Endothelial cell of umbilical vein (primary cell): ENCODE results near the gene GMCL2. TPM values are rescaled to one million over a fixed set of nuclear protein-coding genes. Genes with fewer than 3 reads are reported as not detected.

ENCODE experiments used
- BruUV-seq: library from RNA; stranded (reverse); fragments of 400-500 nt; replicated peaks from 2 replicates; lab custom pipeline; 2021; lab: Mats Ljungman, UMichigan
- CTCF ChIA-PET: fragments of 300-600, 350-600 bp; sonication (Branson Sonifier 250); formaldehyde crosslinking; loops from one replicate; lab custom pipeline; 2021; ENCODE audit warnings: antibody characterized with exemption, inconsistent platforms; lab: Charles Lee
- POLR2A ChIA-PET: fragments of 300-600, 350-600 bp; sonication (Branson Sonifier 250); formaldehyde crosslinking; loops from one replicate; lab custom pipeline; 2021; ENCODE audit warnings: antibody characterized with exemption, inconsistent platforms; lab: Charles Lee
- DNase-seq: peaks from one replicate; pipeline ENCODE4 v3.0.0-alpha.2; 2011; ENCODE audit warnings: low read depth, low spot score
- FAIRE-seq: peaks from 2 replicates; lab custom pipeline; 2011; peaks lifted over from hg19 to GRCh38; lab: Jason Lieb, UNC
- H2AFZ ChIP-seq: 2 replicates; pipeline ENCODE4 v1.6.0; 2012; ENCODE audit warnings: low read depth, low read length, control low read depth, inconsistent platforms
- H3K27ac ChIP-seq: 2 replicates; pipeline ENCODE4 v1.5.1; 2011; ENCODE audit warnings: low read depth, mild to moderate bottlenecking, control low read depth, low read length, moderate library complexity; ENCODE audit not compliant: insufficient read depth
- H3K27me3 ChIP-seq, 2 experiments: 2 replicates each; pipeline versions ENCODE4 v1.6.0 to v1.6.1; 2011; ENCODE audit warnings: low read length in 2 of 2, mixed read lengths in 1 of 2; ENCODE audit not compliant: control insufficient read depth in 2 of 2, insufficient read depth in 2 of 2
- H3K36me3 ChIP-seq, 2 experiments: 2 replicates in 1 of 2; 3 replicates in 1 of 2; pipeline ENCODE4 v1.5.1; 2011; ENCODE audit warnings: low read length in 2 of 2, mild to moderate bottlenecking in 1 of 2, moderate library complexity in 1 of 2; ENCODE audit not compliant: control insufficient read depth in 2 of 2, insufficient read depth in 2 of 2; ENCODE audit errors: extremely low read depth in 1 of 2
- H3K4me1 ChIP-seq: 3 replicates; pipeline ENCODE4 v1.5.1; 2011; ENCODE audit warnings: mild to moderate bottlenecking, low read length; ENCODE audit not compliant: control insufficient read depth, insufficient read depth; ENCODE audit errors: extremely low read depth
- H3K4me2 ChIP-seq: 2 replicates; pipeline ENCODE4 v1.6.1; 2011; ENCODE audit warnings: low read length, control low read depth, mixed read lengths; ENCODE audit not compliant: insufficient read depth
- H3K4me3 ChIP-seq, 3 experiments: fragments of 200-600 bp in 1 of 3; sonication (generic), shearing (Covaris generic) in 1 of 3; replicated peaks in 1 of 3; 2 replicates each; pipeline ENCODE4 v1.5.1; 2011 to 2016; ENCODE audit warnings: control low read depth in 3 of 3, low read length in 3 of 3, mild to moderate bottlenecking in 2 of 3, inconsistent platforms in 1 of 3, low read depth in 1 of 3, moderate library complexity in 1 of 3; ENCODE audit not compliant: insufficient read depth in 1 of 3
- H3K79me2 ChIP-seq: 2 replicates; pipeline ENCODE4 v1.6.0; 2012; ENCODE audit warnings: low read length, inconsistent platforms; ENCODE audit not compliant: control insufficient read depth, insufficient read depth
- H3K9ac ChIP-seq: replicated peaks from 2 replicates; pipeline ENCODE3; 2011; ENCODE audit warnings: low read length, control low read depth; ENCODE audit not compliant: insufficient read depth; ENCODE audit errors: extremely low read depth
- H3K9me1 ChIP-seq: replicated peaks from 3 replicates; pipeline ENCODE4 v1.6.0; 2011; ENCODE audit warnings: mild to moderate bottlenecking, low read length; ENCODE audit not compliant: control insufficient read depth, insufficient read depth; ENCODE audit errors: extremely low read depth
- H3K9me3 ChIP-seq: replicated peaks from 2 replicates; pipeline ENCODE4 v1.5.1; 2012; ENCODE audit warnings: low read length, inconsistent platforms; ENCODE audit not compliant: control insufficient read depth, insufficient read depth
- H4K20me1 ChIP-seq: replicated peaks from 2 replicates; pipeline ENCODE3; 2011; ENCODE audit warnings: mild to moderate bottlenecking, low read length; ENCODE audit not compliant: control insufficient read depth, insufficient read depth; ENCODE audit errors: extremely low read depth
- CTCF ChIP-seq, 2 donors: IDR thresholded peaks; 1 replicate in 1 of 2; 2 replicates in 1 of 2; pipeline ENCODE4 v1.5.1; 2011; ENCODE audit warnings: low read length in 2 of 2, mild to moderate bottlenecking in 2 of 2, moderate library complexity in 2 of 2, control low read depth in 1 of 2, inconsistent platforms in 1 of 2, low read depth in 1 of 2; ENCODE audit not compliant: insufficient read depth in 1 of 2; ENCODE audit errors: extremely low read depth in 1 of 2
- EZH2 ChIP-seq: IDR thresholded peaks from 2 replicates; pipeline ENCODE4 v1.6.1; 2012; ENCODE audit warnings: borderline replicate concordance, low read depth, mild to moderate bottlenecking, moderate library complexity, low read length, inconsistent platforms; ENCODE audit not compliant: severe bottlenecking
- FOS ChIP-seq: IDR thresholded peaks from 2 replicates; pipeline ENCODE4 v1.6.1; 2011; ENCODE audit warnings: mild to moderate bottlenecking, low read length, moderate library complexity, borderline replicate concordance; ENCODE audit not compliant: insufficient read depth
- GATA2 ChIP-seq: IDR thresholded peaks from 2 replicates; pipeline ENCODE4 v1.7.0; 2011; ENCODE audit warnings: low read depth, mild to moderate bottlenecking, moderate library complexity, mixed read lengths, low read length; ENCODE audit not compliant: insufficient read length, insufficient read depth
- JUN ChIP-seq: IDR thresholded peaks from 2 replicates; pipeline ENCODE4 v1.6.1; 2011; ENCODE audit warnings: borderline replicate concordance, low read depth; ENCODE audit not compliant: insufficient read length, insufficient read depth
- MAX ChIP-seq: IDR thresholded peaks from 2 replicates; pipeline ENCODE4 v1.6.1; 2011; ENCODE audit not compliant: insufficient read depth, insufficient read length
- MYC ChIP-seq: IDR thresholded peaks from one replicate; pipeline ENCODE4 v1.6.1; 2011; ENCODE audit warnings: mild to moderate bottlenecking, low read depth, low read length
- POLR2A ChIP-seq: IDR thresholded peaks from 2 replicates; pipeline ENCODE4 v1.6.1; 2012; ENCODE audit warnings: low read depth, mild to moderate bottlenecking, control low read depth, low read length
- POLR2AphosphoS5 ChIP-seq: IDR thresholded peaks from 2 replicates; pipeline ENCODE4 v1.6.1; 2012; ENCODE audit warnings: low read depth, mild to moderate bottlenecking, control low read depth, low read length, moderate library complexity; ENCODE audit not compliant: insufficient read depth
- dilution Hi-C: fragments of 300-500 bp; cut with MboI; formaldehyde crosslinking; loops from one replicate; pipeline ENCODE4 v1.15.0; 2019; ENCODE audit warnings: low sequenced_read_pairs; ENCODE audit not compliant: extremely low pct_ligation_motif_present
- intact Hi-C: fragments of 100-400 bp; cut with micrococcal nuclease; formaldehyde crosslinking; loops from one replicate; pipeline ENCODE4 v1.10.0; 2022
- polyA plus RNA-seq, 4 experiments: library from polyadenylated mRNA; depleted of rRNA in 3 of 4; stranded (reverse) in 3 of 4; unstranded in 1 of 4; fragments of >200 nt; gene quantifications; 2 replicates each; pipeline versions ENCODE4 v1.2.1 to v1.2.3, GENCODE V29; 2011 to 2012; ENCODE audit warnings: missing spikeins in 1 of 4
- total RNA-seq: library from RNA; stranded (reverse); gene quantifications from 2 replicates; pipeline ENCODE4 v1.2.3, GENCODE V29; 2021

The GMCL2 gene
- total and polyA plus RNA-seq, 2 donors (not counting 3 experiments of a cell fraction or from before 2014, with no cell fraction given): not detected

GRCh38 chr5:178147406-178147805 is 39.8 kb downstream of the GMCL2 start:
- no TSS peak for BruUV-seq
- dilution Hi-C loops: no loop called here

More at GRCh38 chr5:178147406-178147805, 39.8 kb downstream of the GMCL2 start:
- DNase-seq: no peak
- Histone ChIP-seq H3K9ac (no peak overlapping the region), H3K4me2 (no peak overlapping the region), H3K4me1 (no peaks in the 10 kb centered on the region), H3K27ac (no peak overlapping the region), H3K9me1 (no peaks in the 10 kb centered on the region), H3K9me3 (no peaks in the 10 kb centered on the region), H4K20me1 (no peaks in the 10 kb centered on the region), H3K27me3 (no peaks in the 10 kb centered on the region), H3K4me3 (no peak overlapping the region), H3K36me3 (peaks cover 18 to 49% of the 10 kb centered on the region in 2 experiments), H3K79me2 (peaks cover 8% of the 10 kb centered on the region), H2AFZ (no peak overlapping the region)
- ChIA-PET POLR2A (no interaction called here), CTCF (interaction anchor here (1.3 to 11.5 kb wide), 2 partner anchors 10 to 71 kb away, joined by 3 to 200 read pairs; no protein-coding TSS in a partner anchor)
- TF ChIP-seq EZH2 (no peak), POLR2AphosphoS5 (no peak), JUN (no peak), CTCF (IDR thresholded peaks at IDR 0.05; ENCODE audit: extremely low read depth in 1 of 2, insufficient read depth in 1 of 2, low read depth in 1 of 2, low read length in 2 of 2) (no peak), POLR2A (no peak), MAX (no peak), MYC (no peak), FOS (no peak), GATA2 (no peak)
- FAIRE-seq: no peak
- intact Hi-C loops: loop anchor here (2.0 kb wide), 2 partner anchors 17 to 33 kb away; partner anchors contain the start of gene RMND5B
